Mucosa of descending colon (tissue), 3 donors: ENCODE data around the gene CDK19. TPM values are rescaled to one million over a fixed set of nuclear protein-coding genes. Genes with fewer than 3 reads are reported as not detected.

ENCODE experiments used
- ATAC-seq: fragments of 200-7000 bp; cut with Tn5 transposase; one replicate; pipeline ENCODE4 v1.9.1; 2020; ENCODE audit warnings: mild to moderate bottlenecking, moderate library complexity
- DNase-seq, 3 donors: peaks; one replicate each; pipeline ENCODE4 v3.0.0-alpha.2; 2020
- H3K36me3 ChIP-seq: fragments of 200-600 bp; one replicate; pipeline ENCODE4 v1.8.0; 2021; ENCODE audit warnings: low read depth, mild to moderate bottlenecking
- H3K4me1 ChIP-seq: fragments of 200-600 bp; one replicate; pipeline ENCODE4 v1.8.0; 2021; ENCODE audit warnings: low read depth, mild to moderate bottlenecking
- H3K4me3 ChIP-seq: fragments of 200-600 bp; one replicate; pipeline ENCODE4 v1.8.0; 2021; ENCODE audit warnings: mild to moderate bottlenecking
- H3K9me3 ChIP-seq: fragments of 200-600 bp; one replicate; pipeline ENCODE4 v1.8.0; 2021; ENCODE audit warnings: mild to moderate bottlenecking
- CTCF ChIP-seq: fragments of 200-600 bp; IDR thresholded peaks from one replicate; pipeline ENCODE4 v1.8.0; 2022; ENCODE audit warnings: antibody characterized with exemption, mild to moderate bottlenecking
- intact Hi-C, 2 donors: fragments of 100-400 bp; cut with DNase I in 1 of 2; cut with micrococcal nuclease in 1 of 2; formaldehyde crosslinking; loops; one replicate each; pipeline versions ENCODE4 v1.11.0 to v1.11.1; 2022; cut with DNase I, micrococcal nuclease
- total RNA-seq, 3 donors: library from RNA; stranded (reverse); fragmentation: NEBNext Ultra II Directional in 2 of 3; extraction: Animal tissue kit (Norgen Biotek cat#: 25700) in 2 of 3; gene quantifications; one replicate each; pipeline versions ENCODE4 v1.2.1 to v1.2.4, GENCODE V29; 2021 to 2023
- donor health status: DM: no; HTN: no; CAD: no; lungs with moderate emphysema.
- donor health status: DM: no; HTN: no; CAD: no.
- donor health status: DM: no; HTN: yes; CAD: no.

CDK19 gene
- total RNA-seq, 3 donors from 2014 or later = 24.3 to 34.3 (median 27.7) TPM

GRCh38 chr6:110661414-110661813, 153.9 kb downstream of the CDK19 start:
- H3K36me3 ChIP-seq = no peaks in the 10 kb centered on the region
- no peak for TF ChIP-seq CTCF
- ATAC-seq (no peak), DNase-seq (no peak)
- no peaks in the 10 kb centered on the region for H3K9me3 ChIP-seq
- intact Hi-C loops = no loop called here
- peaks cover 13% of the 10 kb centered on the region for H3K4me1 ChIP-seq
- no peak overlapping the region for H3K4me3 ChIP-seq

- DNase-seq (no peak), ATAC-seq (no peak)
- Histone ChIP-seq H3K4me3 (no peak overlapping the region), H3K4me1 (peaks cover 9% of the 10 kb centered on the region), H3K9me3 (no peaks in the 10 kb centered on the region), H3K36me3 (no peaks in the 10 kb centered on the region)
- no peak for TF ChIP-seq CTCF
- intact Hi-C loops = no loop called here
These were observed 155.1 kb downstream of the CDK19 start for GRCh38 chr6:110660066-110660655.

GRCh38 chr6:110658631-110659211, 156.5 kb downstream of the CDK19 start:
- H3K4me3 ChIP-seq = no peak overlapping the region
- no peaks in the 10 kb centered on the region for H3K4me1 ChIP-seq
- ATAC-seq (no peak), DNase-seq (no peak)
- no peak for TF ChIP-seq CTCF
- H3K9me3 ChIP-seq = no peaks in the 10 kb centered on the region
- intact Hi-C loops = no loop called here
- no peaks in the 10 kb centered on the region for H3K36me3 ChIP-seq

GRCh38 chr6:110656492-110656891, 158.8 kb downstream of the CDK19 start:
- Histone ChIP-seq H3K4me3 (no peak overlapping the region), H3K9me3 (no peaks in the 10 kb centered on the region), H3K4me1 (no peaks in the 10 kb centered on the region), H3K36me3 (no peaks in the 10 kb centered on the region)
- no peak for TF ChIP-seq CTCF
- DNase-seq (peak in 1 of 3 donors; percentile 57), ATAC-seq (peak; percentile 92)
- intact Hi-C loops = no loop called here

- Histone ChIP-seq H3K4me1 (no peaks in the 10 kb centered on the region), H3K4me3 (no peak overlapping the region), H3K9me3 (no peaks in the 10 kb centered on the region), H3K36me3 (no peaks in the 10 kb centered on the region)
- TF ChIP-seq CTCF = no peak
- intact Hi-C loops = no loop called here
- ATAC-seq (no peak), DNase-seq (no peak)
These were observed 159.4 kb downstream of the CDK19 start for GRCh38 chr6:110655821-110656220.
